CD4-positive, alpha-beta T cell (primary cell): ENCODE measurements around the gene EPHB4. TPM values are rescaled to one million over a fixed set of nuclear protein-coding genes. Genes with fewer than 3 reads are reported as not detected.
"Not testable (repeated sequence)": the region's sequence is repeated elsewhere in the genome, so short reads cannot be mapped to it uniquely, and the experiment has no call there.

Experiments used
- ATAC-seq: fragments of 200-7000 bp; cut with Tn5 transposase; one replicate; pipeline ENCODE4 v1.10.0; 2022; ENCODE audit warnings: mild to moderate bottlenecking; ENCODE audit not compliant: poor library complexity
- CTCF ChIA-PET: fragments of 350-600 bp; sonication (Branson Sonifier 250); formaldehyde crosslinking; loops from one replicate; lab custom pipeline; 2021; ENCODE audit warnings: antibody characterized with exemption, inconsistent platforms; lab: Charles Lee
- POLR2A ChIA-PET: fragments of 350-600 bp; sonication (Branson Sonifier 250); formaldehyde crosslinking; loops from one replicate; lab custom pipeline; 2021; ENCODE audit warnings: antibody characterized with exemption, inconsistent platforms; lab: Charles Lee
- DNase-seq, 14 experiments: peaks; one replicate each; pipeline ENCODE4 v3.0.0-alpha.2; 2013 to 2020; ENCODE audit warnings: mixed read lengths in 2 of 14
- H3K27ac ChIP-seq, 2 donors: one replicate each; pipeline versions ENCODE4 v1.5.1 to v1.7.0; 2013; ENCODE audit warnings: low read length in 2 of 2, low read depth in 1 of 2, mild to moderate bottlenecking in 1 of 2
- H3K27me3 ChIP-seq, 2 experiments: 1 replicate in 1 of 2; 2 replicates in 1 of 2; pipeline versions ENCODE4 v1.6.1 to v1.7.0; 2013; ENCODE audit warnings: low read length in 2 of 2, control low read depth in 1 of 2, mild to moderate bottlenecking in 1 of 2, moderate library complexity in 1 of 2; ENCODE audit not compliant: insufficient read depth in 2 of 2, control insufficient read depth in 1 of 2
- H3K36me3 ChIP-seq: one replicate; pipeline ENCODE4 v1.6.1; 2013; ENCODE audit warnings: low read length, control low read depth; ENCODE audit not compliant: insufficient read depth
- H3K4me1 ChIP-seq: one replicate; pipeline ENCODE4 v1.6.1; 2013; ENCODE audit warnings: low read length, control low read depth; ENCODE audit not compliant: insufficient read depth
- H3K4me3 ChIP-seq: one replicate; pipeline ENCODE4 v1.5.1; 2013; ENCODE audit warnings: mild to moderate bottlenecking, low read length, moderate library complexity
- H3K9me3 ChIP-seq, 2 experiments: 1 replicate in 1 of 2; 2 replicates in 1 of 2; pipeline versions ENCODE4 v1.6.1 to v1.7.0; 2013; ENCODE audit warnings: low read length in 2 of 2, mild to moderate bottlenecking in 2 of 2, control low read depth in 1 of 2, moderate library complexity in 1 of 2; ENCODE audit not compliant: control insufficient read depth in 1 of 2, insufficient read depth in 1 of 2
- H3K27ac Mint-ChIP-seq: one replicate; pipeline ENCODE4 v1.8.0; 2020; ENCODE audit warnings: mixed read lengths
- H3K27me3 Mint-ChIP-seq: one replicate; pipeline ENCODE4 v1.8.0; 2021; ENCODE audit warnings: mixed read lengths
- H3K36me3 Mint-ChIP-seq: one replicate; pipeline ENCODE4 v1.8.0; 2021; ENCODE audit warnings: low read depth, mixed read lengths
- H3K4me1 Mint-ChIP-seq: one replicate; pipeline ENCODE4 v1.8.0; 2021; ENCODE audit warnings: low read depth, mixed read lengths
- H3K4me3 Mint-ChIP-seq: one replicate; pipeline ENCODE4 v1.8.0; 2020; ENCODE audit warnings: mild to moderate bottlenecking, mixed read lengths
- H3K9me3 Mint-ChIP-seq: one replicate; pipeline ENCODE4 v1.8.0; 2020; ENCODE audit warnings: mixed read lengths
- intact Hi-C, 2 experiments: fragments of 100-400 bp; cut with DNase I in 1 of 2; cut with micrococcal nuclease in 1 of 2; formaldehyde crosslinking; loops; one replicate each; pipeline versions ENCODE4 v1.15.1 to v1.9.0; 2023 to 2025; cut with DNase I, micrococcal nuclease
- total RNA-seq, 174 experiments: library from RNA in 2 of 174; stranded (reverse) in 2 of 174; gene quantifications; one replicate each; pipeline ENCODE4 v1.2.3 and lab custom pipeline; 2021 to 2026
- TF ChIP-seq, protein P1 (sequence below): fragments of 200-600 bp; IDR thresholded peaks from one replicate; pipeline ENCODE4 v1.8.0; 2022; ENCODE audit warnings: antibody characterized with exemption, mild to moderate bottlenecking

The EPHB4 gene
- total RNA-seq, 2 experiments from 2014 or later = 8.4 to 8.9 TPM

DNA sequence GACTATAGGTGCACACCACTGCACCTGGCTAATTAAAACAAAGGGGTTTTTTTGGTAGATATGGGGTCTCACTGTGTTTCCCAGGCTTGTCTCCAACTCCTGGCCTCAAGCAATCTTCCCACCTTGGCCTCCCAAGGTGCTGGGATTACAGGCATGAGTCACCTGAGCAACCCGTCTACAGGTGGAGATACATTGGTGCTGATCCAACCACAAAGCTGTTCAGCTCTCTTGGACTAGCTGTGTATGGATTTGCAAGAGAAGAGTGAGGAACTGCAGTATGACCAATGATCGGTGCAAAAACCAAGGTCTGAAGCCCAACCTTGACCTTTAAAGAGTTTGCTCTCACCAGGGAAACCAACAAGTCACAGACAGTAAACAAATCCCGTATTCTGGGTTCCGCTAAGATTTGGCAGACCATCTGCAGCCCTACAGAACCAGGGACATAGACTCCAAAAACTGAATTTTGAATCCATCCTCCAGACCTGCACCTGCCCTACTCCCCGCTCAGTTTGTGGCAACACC lies 18.9 kb downstream of the EPHB4 start:
- ATAC-seq (no peak), DNase-seq (no peak)
- no peaks in the 10 kb centered on the region for H3K4me1 ChIP-seq
- Mint-ChIP-seq H3K27ac (no peak overlapping the region), H3K27me3 (no peaks in the 10 kb centered on the region), H3K36me3 (peaks cover 4% of the 10 kb centered on the region), H3K4me3 (no peak overlapping the region), H3K9me3 (no peaks in the 10 kb centered on the region), H3K4me1 (no peaks in the 10 kb centered on the region)
- H3K27me3 ChIP-seq = no peaks in the 10 kb centered on the region
- intact Hi-C loops = no loop called here
- H3K36me3 ChIP-seq = no peaks in the 10 kb centered on the region
- POLR2A ChIA-PET = no interaction called here
- H3K9me3 ChIP-seq = no peaks in the 10 kb centered on the region
- H3K27ac ChIP-seq = no peak overlapping the region
- H3K4me3 ChIP-seq = no peak overlapping the region
- CTCF ChIA-PET = no interaction called here
- TF ChIP-seq, protein P1, sequence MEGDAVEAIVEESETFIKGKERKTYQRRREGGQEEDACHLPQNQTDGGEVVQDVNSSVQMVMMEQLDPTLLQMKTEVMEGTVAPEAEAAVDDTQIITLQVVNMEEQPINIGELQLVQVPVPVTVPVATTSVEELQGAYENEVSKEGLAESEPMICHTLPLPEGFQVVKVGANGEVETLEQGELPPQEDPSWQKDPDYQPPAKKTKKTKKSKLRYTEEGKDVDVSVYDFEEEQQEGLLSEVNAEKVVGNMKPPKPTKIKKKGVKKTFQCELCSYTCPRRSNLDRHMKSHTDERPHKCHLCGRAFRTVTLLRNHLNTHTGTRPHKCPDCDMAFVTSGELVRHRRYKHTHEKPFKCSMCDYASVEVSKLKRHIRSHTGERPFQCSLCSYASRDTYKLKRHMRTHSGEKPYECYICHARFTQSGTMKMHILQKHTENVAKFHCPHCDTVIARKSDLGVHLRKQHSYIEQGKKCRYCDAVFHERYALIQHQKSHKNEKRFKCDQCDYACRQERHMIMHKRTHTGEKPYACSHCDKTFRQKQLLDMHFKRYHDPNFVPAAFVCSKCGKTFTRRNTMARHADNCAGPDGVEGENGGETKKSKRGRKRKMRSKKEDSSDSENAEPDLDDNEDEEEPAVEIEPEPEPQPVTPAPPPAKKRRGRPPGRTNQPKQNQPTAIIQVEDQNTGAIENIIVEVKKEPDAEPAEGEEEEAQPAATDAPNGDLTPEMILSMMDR = no peak

DNA sequence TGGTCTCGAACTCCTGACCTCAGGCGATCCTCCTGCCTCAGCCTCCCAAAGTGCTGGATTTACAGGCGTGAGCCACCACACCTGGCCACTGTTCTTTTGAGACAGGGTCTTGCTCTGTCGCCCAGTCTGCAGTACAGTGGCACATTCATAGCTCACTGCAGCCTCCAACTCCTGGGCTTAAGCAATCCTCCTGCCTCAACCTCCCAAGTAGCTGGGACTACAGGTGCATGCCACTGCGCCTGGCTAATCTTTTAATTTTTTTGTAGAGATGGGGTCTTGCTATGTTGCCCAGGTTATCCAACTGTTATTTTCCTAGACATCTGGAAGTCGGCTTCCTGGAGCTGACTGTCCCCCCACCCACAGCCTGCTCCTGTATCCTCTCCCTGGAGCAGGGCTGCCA lies 20.4 kb downstream of the EPHB4 start:
- H3K27me3 Mint-ChIP-seq, H3K4me3 Mint-ChIP-seq, H3K27me3 ChIP-seq, H3K4me1 Mint-ChIP-seq, ATAC-seq, H3K4me1 ChIP-seq, H3K4me3 ChIP-seq, H3K27ac Mint-ChIP-seq, POLR2A ChIA-PET, H3K9me3 ChIP-seq, DNase-seq, H3K9me3 Mint-ChIP-seq, intact Hi-C loops, H3K36me3 ChIP-seq, H3K36me3 Mint-ChIP-seq, H3K27ac ChIP-seq: not testable (repeated sequence)
- CTCF ChIA-PET = interaction anchor here (0.7 kb wide), 1 partner anchor 8 kb away, joined by 3 read pairs; no protein-coding TSS in a partner anchor

DNA sequence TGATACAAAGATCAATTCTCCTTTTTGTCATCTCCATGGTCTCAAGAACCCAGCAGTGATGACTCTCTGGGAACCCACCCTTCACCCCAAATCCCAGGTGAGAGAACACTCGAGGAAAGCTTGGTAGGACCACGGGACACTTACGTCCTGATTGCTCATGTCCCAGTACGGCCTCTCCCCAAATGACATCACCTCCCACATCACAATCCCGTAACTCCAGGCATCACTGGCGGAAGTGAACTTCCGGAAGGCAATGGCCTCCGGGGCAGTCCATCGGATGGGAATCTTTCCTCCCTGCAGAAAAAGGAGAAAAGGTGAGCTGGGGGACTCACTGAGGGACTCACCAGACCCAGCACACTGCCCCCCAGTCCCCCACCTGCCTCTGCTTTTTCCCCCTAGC lies 21.0 kb downstream of the EPHB4 start:
- H3K9me3 ChIP-seq = no peaks in the 10 kb centered on the region
- H3K4me1 Mint-ChIP-seq = no peaks in the 10 kb centered on the region
- ATAC-seq (no peak), DNase-seq (no peak)
- no peak overlapping the region for H3K4me3 ChIP-seq
- no peaks in the 10 kb centered on the region for H3K27me3 ChIP-seq
- H3K36me3 ChIP-seq = no peaks in the 10 kb centered on the region
- intact Hi-C loops = no loop called here
- no peaks in the 10 kb centered on the region for H3K27me3 Mint-ChIP-seq
- no peak overlapping the region for H3K27ac Mint-ChIP-seq
- H3K27ac ChIP-seq = no peak overlapping the region
- no peaks in the 10 kb centered on the region for H3K4me1 ChIP-seq
- no peak overlapping the region for H3K4me3 Mint-ChIP-seq
- H3K9me3 Mint-ChIP-seq = no peaks in the 10 kb centered on the region
- ChIA-PET POLR2A (no interaction called here), CTCF (interaction anchor here (0.7 kb wide), 1 partner anchor 9 kb away, joined by 3 read pairs; no protein-coding TSS in a partner anchor)
- TF ChIP-seq, protein P1 = no peak
- H3K36me3 Mint-ChIP-seq = no peaks in the 10 kb centered on the region
